NCI-H460 (cell line): ENCODE measurements around the gene GPX4. TPM values are rescaled to one million over a fixed set of nuclear protein-coding genes. Genes with fewer than 3 reads are reported as not detected.
"Not testable (repeated sequence)": the region's sequence is repeated elsewhere in the genome, so short reads cannot be mapped to it uniquely, and the experiment has no call there.

ENCODE experiments used
- DNase-seq: peaks from one replicate; pipeline ENCODE4 v3.0.0-alpha.2; 2016; ENCODE audit warnings: low read depth; ENCODE audit errors: extremely low read depth
- total RNA-seq: library from RNA; depleted of rRNA; stranded (reverse); fragments of >200 nt; shearing (Covaris generic); gene quantifications from 2 replicates; pipeline ENCODE4 v1.2.3, GENCODE V29; 2014

The GPX4 gene
- total RNA-seq, 1 experiment from 2014 or later = 219 TPM

GRCh38 chr19:1113030-1113985 lies 9.5 kb downstream of the GPX4 start:
- peak; percentile 69 for DNase-seq

- no peak for DNase-seq
Measured at GRCh38 chr19:1113986-1114483, 10.2 kb downstream of the GPX4 start.

GRCh38 chr19:1114728-1115127 lies 10.9 kb downstream of the GPX4 start:
- DNase-seq = not testable (repeated sequence)

GRCh38 chr19:1115646-1116420 lies 12.0 kb downstream of the GPX4 start:
- DNase-seq = no peak

GRCh38 chr19:1116726-1117581 lies 13.2 kb downstream of the GPX4 start:
- DNase-seq = no peak

GRCh38 chr19:1117654-1118053 lies 13.9 kb downstream of the GPX4 start:
- DNase-seq = no peak

GRCh38 chr19:1118999-1119398 lies 15.2 kb downstream of the GPX4 start:
- DNase-seq = no peak

GRCh38 chr19:1119475-1120217 lies 15.9 kb downstream of the GPX4 start:
- DNase-seq = no peak

GRCh38 chr19:1121395-1121794 lies 17.6 kb downstream of the GPX4 start:
- no peak for DNase-seq

- no peak for DNase-seq
Measured at GRCh38 chr19:1122021-1122971, 18.5 kb downstream of the GPX4 start.

GRCh38 chr19:1122972-1123363 lies 19.2 kb downstream of the GPX4 start:
- DNase-seq = peak; percentile 68

- no peak for DNase-seq
Measured at GRCh38 chr19:1123381-1123780, 19.6 kb downstream of the GPX4 start.

- no peak for DNase-seq
Measured at GRCh38 chr19:1123885-1124677, 20.3 kb downstream of the GPX4 start.

- DNase-seq = no peak
Measured at GRCh38 chr19:1125601-1126467, 22.0 kb downstream of the GPX4 start.

- no peak for DNase-seq
Measured at GRCh38 chr19:1126984-1127760, 23.4 kb downstream of the GPX4 start.

GRCh38 chr19:1128106-1128505 lies 24.3 kb downstream of the GPX4 start:
- DNase-seq = no peak
